Measurements from ENCODE around the gene ETV3L. TPM values are rescaled to one million over a fixed set of nuclear protein-coding genes. Genes with fewer than 3 reads are reported as not detected.
A peak's percentile ranks its signal among the peaks of the same experiment; 100 is the strongest.

ETV3L gene
- total and polyA plus RNA-seq, 2 of the 8 experiments (the other 6 are each of a cell fraction or from before 2014, with no cell fraction given): 0.17 to 0.26 TPM

DNA sequence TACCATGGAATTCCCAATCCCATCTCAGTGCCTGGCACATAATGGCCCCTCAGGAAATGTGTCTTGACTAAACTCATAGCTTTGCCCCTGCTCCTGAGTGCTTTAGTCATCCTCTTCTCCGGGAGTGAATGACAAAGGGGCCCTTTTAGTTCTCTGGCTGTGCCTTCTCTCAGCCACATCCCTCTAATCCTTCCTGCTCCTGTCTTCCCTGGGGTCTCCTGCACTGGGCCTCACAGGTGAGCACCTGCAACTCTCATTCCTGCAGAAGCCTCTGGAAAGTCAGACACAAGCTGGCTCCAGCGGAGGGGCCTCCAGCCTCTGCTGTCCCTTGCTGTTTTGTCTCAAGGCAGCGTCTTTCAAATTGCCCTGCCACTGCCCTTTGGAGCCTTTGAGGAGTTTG is 14.0 kb upstream of the ETV3L start (continued):
- TF ChIP-seq, protein P1, sequence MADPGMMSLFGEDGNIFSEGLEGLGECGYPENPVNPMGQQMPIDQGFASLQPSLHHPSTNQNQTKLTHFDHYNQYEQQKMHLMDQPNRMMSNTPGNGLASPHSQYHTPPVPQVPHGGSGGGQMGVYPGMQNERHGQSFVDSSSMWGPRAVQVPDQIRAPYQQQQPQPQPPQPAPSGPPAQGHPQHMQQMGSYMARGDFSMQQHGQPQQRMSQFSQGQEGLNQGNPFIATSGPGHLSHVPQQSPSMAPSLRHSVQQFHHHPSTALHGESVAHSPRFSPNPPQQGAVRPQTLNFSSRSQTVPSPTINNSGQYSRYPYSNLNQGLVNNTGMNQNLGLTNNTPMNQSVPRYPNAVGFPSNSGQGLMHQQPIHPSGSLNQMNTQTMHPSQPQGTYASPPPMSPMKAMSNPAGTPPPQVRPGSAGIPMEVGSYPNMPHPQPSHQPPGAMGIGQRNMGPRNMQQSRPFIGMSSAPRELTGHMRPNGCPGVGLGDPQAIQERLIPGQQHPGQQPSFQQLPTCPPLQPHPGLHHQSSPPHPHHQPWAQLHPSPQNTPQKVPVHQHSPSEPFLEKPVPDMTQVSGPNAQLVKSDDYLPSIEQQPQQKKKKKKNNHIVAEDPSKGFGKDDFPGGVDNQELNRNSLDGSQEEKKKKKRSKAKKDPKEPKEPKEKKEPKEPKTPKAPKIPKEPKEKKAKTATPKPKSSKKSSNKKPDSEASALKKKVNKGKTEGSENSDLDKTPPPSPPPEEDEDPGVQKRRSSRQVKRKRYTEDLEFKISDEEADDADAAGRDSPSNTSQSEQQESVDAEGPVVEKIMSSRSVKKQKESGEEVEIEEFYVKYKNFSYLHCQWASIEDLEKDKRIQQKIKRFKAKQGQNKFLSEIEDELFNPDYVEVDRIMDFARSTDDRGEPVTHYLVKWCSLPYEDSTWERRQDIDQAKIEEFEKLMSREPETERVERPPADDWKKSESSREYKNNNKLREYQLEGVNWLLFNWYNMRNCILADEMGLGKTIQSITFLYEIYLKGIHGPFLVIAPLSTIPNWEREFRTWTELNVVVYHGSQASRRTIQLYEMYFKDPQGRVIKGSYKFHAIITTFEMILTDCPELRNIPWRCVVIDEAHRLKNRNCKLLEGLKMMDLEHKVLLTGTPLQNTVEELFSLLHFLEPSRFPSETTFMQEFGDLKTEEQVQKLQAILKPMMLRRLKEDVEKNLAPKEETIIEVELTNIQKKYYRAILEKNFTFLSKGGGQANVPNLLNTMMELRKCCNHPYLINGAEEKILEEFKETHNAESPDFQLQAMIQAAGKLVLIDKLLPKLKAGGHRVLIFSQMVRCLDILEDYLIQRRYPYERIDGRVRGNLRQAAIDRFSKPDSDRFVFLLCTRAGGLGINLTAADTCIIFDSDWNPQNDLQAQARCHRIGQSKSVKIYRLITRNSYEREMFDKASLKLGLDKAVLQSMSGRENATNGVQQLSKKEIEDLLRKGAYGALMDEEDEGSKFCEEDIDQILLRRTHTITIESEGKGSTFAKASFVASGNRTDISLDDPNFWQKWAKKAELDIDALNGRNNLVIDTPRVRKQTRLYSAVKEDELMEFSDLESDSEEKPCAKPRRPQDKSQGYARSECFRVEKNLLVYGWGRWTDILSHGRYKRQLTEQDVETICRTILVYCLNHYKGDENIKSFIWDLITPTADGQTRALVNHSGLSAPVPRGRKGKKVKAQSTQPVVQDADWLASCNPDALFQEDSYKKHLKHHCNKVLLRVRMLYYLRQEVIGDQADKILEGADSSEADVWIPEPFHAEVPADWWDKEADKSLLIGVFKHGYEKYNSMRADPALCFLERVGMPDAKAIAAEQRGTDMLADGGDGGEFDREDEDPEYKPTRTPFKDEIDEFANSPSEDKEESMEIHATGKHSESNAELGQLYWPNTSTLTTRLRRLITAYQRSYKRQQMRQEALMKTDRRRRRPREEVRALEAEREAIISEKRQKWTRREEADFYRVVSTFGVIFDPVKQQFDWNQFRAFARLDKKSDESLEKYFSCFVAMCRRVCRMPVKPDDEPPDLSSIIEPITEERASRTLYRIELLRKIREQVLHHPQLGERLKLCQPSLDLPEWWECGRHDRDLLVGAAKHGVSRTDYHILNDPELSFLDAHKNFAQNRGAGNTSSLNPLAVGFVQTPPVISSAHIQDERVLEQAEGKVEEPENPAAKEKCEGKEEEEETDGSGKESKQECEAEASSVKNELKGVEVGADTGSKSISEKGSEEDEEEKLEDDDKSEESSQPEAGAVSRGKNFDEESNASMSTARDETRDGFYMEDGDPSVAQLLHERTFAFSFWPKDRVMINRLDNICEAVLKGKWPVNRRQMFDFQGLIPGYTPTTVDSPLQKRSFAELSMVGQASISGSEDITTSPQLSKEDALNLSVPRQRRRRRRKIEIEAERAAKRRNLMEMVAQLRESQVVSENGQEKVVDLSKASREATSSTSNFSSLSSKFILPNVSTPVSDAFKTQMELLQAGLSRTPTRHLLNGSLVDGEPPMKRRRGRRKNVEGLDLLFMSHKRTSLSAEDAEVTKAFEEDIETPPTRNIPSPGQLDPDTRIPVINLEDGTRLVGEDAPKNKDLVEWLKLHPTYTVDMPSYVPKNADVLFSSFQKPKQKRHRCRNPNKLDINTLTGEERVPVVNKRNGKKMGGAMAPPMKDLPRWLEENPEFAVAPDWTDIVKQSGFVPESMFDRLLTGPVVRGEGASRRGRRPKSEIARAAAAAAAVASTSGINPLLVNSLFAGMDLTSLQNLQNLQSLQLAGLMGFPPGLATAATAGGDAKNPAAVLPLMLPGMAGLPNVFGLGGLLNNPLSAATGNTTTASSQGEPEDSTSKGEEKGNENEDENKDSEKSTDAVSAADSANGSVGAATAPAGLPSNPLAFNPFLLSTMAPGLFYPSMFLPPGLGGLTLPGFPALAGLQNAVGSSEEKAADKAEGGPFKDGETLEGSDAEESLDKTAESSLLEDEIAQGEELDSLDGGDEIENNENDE (IDR thresholded peaks at IDR 0.05; ENCODE audit: insufficient replicate concordance, low read length): no peak
- TF ChIP-seq, protein P2, sequence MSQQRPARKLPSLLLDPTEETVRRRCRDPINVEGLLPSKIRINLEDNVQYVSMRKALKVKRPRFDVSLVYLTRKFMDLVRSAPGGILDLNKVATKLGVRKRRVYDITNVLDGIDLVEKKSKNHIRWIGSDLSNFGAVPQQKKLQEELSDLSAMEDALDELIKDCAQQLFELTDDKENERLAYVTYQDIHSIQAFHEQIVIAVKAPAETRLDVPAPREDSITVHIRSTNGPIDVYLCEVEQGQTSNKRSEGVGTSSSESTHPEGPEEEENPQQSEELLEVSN (IDR thresholded peaks at IDR 0.05): 0 out of 2 replicates have a peak, but pooled peaks have one; percentile 8
- TF ChIP-seq CBX5 (IDR thresholded peaks at IDR 0.05; ENCODE audit: low read depth, low read length) (no peak), KDM5A (IDR thresholded peaks at IDR 0.05; ENCODE audit: low read length) (no peak), PHF8 (conservative IDR thresholded peaks at IDR 0.05; ENCODE audit: low read depth, low read length) (no peak), YY1 (IDR thresholded peaks at IDR 0.05; ENCODE audit: low read depth, low read length) (peak; percentile 17; the same call in 1 of the 2 replicates), SIX5 (IDR thresholded peaks at IDR 0.05; ENCODE audit: low read depth, low read length) (no peak), SIN3A (conservative IDR thresholded peaks at IDR 0.05 in 1 of 2, IDR thresholded peaks at IDR 0.05 in 1 of 2; ENCODE audit: low read depth in 1 of 2, low read length in 2 of 2) (no peak), SP2 (IDR thresholded peaks at IDR 0.05; ENCODE audit: low read length) (no peak)
- TF ChIP-seq, protein P3, sequence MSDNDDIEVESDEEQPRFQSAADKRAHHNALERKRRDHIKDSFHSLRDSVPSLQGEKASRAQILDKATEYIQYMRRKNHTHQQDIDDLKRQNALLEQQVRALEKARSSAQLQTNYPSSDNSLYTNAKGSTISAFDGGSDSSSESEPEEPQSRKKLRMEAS (IDR thresholded peaks at IDR 0.05): no peak
